ENCODE results near the gene CGN. TPM values are rescaled to one million over a fixed set of nuclear protein-coding genes. Genes with fewer than 3 reads are reported as not detected.
"Not testable (repeated sequence)": the region's sequence is repeated elsewhere in the genome, so short reads cannot be mapped to it uniquely, and the experiment has no call there.

The CGN gene
- total RNA-seq, 1 donor from 2014 or later = 1.7 TPM

DNA sequence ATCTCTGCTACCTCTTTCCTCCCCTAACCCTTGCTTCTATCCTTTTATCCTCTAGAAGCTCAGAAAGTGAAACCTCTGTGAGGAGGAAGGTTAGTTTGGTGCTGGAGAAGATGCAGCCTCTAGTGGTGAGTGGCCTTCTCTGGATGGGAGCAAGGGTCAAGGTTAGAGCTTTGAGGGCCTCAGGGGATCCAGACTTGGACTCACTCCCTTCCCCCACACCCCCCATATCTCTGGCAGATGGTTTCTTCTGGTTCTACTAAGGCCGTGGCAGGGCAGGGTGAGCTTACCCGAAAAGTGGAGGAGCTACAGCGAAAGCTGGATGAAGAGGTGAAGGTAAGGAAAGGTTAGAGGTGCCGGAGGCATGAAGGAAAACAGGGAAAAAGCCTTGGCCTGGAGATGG is 9.2 kb downstream of the CGN start:
- Mint-ChIP-seq H3K4me1 (ENCODE audit: unreplicated experiment) (no peaks in the 10 kb centered on the region), H3K4me3 (ENCODE audit: unreplicated experiment) (no peak overlapping the region), H3K9me3 (ENCODE audit: unreplicated experiment) (no peaks in the 10 kb centered on the region), H3K36me3 (ENCODE audit: unreplicated experiment) (no peaks in the 10 kb centered on the region), H3K27me3 (ENCODE audit: unreplicated experiment) (no peaks in the 10 kb centered on the region), H3K27ac (ENCODE audit: unreplicated experiment) (no peak overlapping the region)
- no peak for TF ChIP-seq CTCF (IDR thresholded peaks at IDR 0.05)
- no peak for DNase-seq (ENCODE audit: extremely low spot score, unreplicated experiment)

DNA sequence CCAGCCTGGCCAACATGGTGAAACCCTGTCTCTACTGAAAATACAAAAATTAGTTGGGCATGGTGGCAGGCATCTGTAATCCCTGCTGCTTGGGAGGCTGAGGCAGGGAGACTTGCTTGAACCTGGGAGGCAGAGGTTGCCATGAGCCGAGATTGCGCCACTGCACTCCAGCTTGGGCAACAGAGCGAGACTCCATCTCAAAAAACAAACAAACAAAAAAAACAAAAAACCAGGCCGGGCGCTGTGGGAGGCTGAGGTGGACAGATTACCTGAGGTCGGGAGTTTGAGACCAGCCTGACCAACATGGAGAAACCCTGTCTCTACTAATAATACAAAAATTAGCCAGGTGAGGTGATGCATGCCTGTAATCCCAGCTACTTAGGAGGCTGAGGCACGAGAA is 11.2 kb downstream of the CGN start:
- DNase-seq (ENCODE audit: extremely low spot score, unreplicated experiment); H3K27me3 Mint-ChIP-seq (ENCODE audit: unreplicated experiment); H3K4me3 Mint-ChIP-seq (ENCODE audit: unreplicated experiment); H3K36me3 Mint-ChIP-seq (ENCODE audit: unreplicated experiment); H3K27ac Mint-ChIP-seq (ENCODE audit: unreplicated experiment); H3K9me3 Mint-ChIP-seq (ENCODE audit: unreplicated experiment); H3K4me1 Mint-ChIP-seq (ENCODE audit: unreplicated experiment): not testable (repeated sequence)

- Mint-ChIP-seq H3K36me3 (ENCODE audit: unreplicated experiment) (no peaks in the 10 kb centered on the region), H3K4me3 (ENCODE audit: unreplicated experiment) (no peak overlapping the region), H3K27me3 (ENCODE audit: unreplicated experiment) (no peaks in the 10 kb centered on the region), H3K27ac (ENCODE audit: unreplicated experiment) (no peak overlapping the region), H3K4me1 (ENCODE audit: unreplicated experiment) (no peaks in the 10 kb centered on the region), H3K9me3 (ENCODE audit: unreplicated experiment) (no peaks in the 10 kb centered on the region)
- no peak for DNase-seq (ENCODE audit: extremely low spot score, unreplicated experiment)
- no peak for TF ChIP-seq CTCF (IDR thresholded peaks at IDR 0.05)
Measured at GRCh38 chr1:151523326-151523725, 12.1 kb downstream of the CGN start.

GRCh38 chr1:151524736-151525135 is 13.5 kb downstream of the CGN start:
- H3K27me3 Mint-ChIP-seq (ENCODE audit: unreplicated experiment) = no peaks in the 10 kb centered on the region
- no peaks in the 10 kb centered on the region for H3K36me3 Mint-ChIP-seq (ENCODE audit: unreplicated experiment)
- no peak for DNase-seq (ENCODE audit: extremely low spot score, unreplicated experiment)
- no peaks in the 10 kb centered on the region for H3K4me1 Mint-ChIP-seq (ENCODE audit: unreplicated experiment)
- H3K27ac Mint-ChIP-seq (ENCODE audit: unreplicated experiment) = no peak overlapping the region
- H3K4me3 Mint-ChIP-seq (ENCODE audit: unreplicated experiment) = no peak overlapping the region
- H3K9me3 Mint-ChIP-seq (ENCODE audit: unreplicated experiment) = no peaks in the 10 kb centered on the region
- no peak for TF ChIP-seq CTCF (IDR thresholded peaks at IDR 0.05)

DNA sequence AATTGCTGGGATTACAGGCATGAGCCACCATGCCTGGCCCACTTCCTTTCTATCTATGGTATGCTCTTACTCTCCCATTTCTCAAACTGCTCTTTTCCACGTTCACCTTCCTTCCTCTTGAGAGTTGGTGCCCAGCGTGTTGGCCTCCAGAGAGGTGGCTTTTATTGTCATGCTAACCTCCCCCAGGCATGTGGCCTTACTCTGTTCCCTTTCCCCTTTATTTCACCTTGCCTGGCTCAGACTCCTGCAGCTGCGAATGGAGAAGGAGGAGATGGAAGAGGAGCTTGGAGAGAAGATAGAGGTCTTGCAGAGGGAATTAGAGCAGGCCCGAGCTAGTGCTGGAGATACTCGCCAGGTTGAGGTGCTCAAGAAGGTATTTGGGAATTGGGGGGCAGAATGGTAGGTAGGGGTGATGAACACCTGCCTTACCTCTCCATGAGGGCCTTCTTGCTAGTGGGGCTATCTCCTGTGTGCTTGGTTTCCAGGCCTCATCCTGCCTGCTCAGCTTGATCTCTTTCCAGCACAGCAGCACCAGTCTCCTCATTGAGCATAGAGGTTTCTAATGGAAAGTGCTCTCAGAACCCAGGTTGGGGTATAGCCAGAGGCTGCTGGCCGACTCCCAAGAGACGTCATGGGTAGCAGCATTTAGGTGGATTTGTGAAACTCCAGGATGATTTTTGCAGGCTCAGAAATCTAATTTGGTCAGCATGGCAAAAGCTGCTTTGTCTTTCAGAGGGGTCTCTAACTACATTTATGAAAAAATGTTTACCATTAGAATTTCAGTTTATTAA is 15.7 kb downstream of the CGN start:
- no peak for TF ChIP-seq CTCF (IDR thresholded peaks at IDR 0.05)
- Mint-ChIP-seq H3K27ac (ENCODE audit: unreplicated experiment) (no peak overlapping the region), H3K9me3 (ENCODE audit: unreplicated experiment) (no peaks in the 10 kb centered on the region)

More for the DNA sequence above, 15.7 kb downstream of the CGN start:
- no peaks in the 10 kb centered on the region for H3K4me1 Mint-ChIP-seq (ENCODE audit: unreplicated experiment)
- H3K36me3 Mint-ChIP-seq (ENCODE audit: unreplicated experiment) = no peaks in the 10 kb centered on the region
- H3K27me3 Mint-ChIP-seq (ENCODE audit: unreplicated experiment) = no peaks in the 10 kb centered on the region
- H3K4me3 Mint-ChIP-seq (ENCODE audit: unreplicated experiment) = no peak overlapping the region
- DNase-seq (ENCODE audit: extremely low spot score, unreplicated experiment) = no peak

Measured in osteocyte (in vitro differentiated cells).